HG03097 (cell line): ENCODE data around the gene FAM221A.
A peak's percentile ranks its signal among the peaks of the same experiment; 100 is the strongest.
"Not testable (repeated sequence)": the region's sequence is repeated elsewhere in the genome, so short reads cannot be mapped to it uniquely, and the experiment has no call there.

Experiments used
- ATAC-seq: cut with Tn5 transposase; IDR thresholded peaks from one replicate; pipeline ENCODE4 v1.9.1; 2021; ENCODE audit not compliant: unreplicated experiment, low FRiP score

FAM221A gene, protein sequence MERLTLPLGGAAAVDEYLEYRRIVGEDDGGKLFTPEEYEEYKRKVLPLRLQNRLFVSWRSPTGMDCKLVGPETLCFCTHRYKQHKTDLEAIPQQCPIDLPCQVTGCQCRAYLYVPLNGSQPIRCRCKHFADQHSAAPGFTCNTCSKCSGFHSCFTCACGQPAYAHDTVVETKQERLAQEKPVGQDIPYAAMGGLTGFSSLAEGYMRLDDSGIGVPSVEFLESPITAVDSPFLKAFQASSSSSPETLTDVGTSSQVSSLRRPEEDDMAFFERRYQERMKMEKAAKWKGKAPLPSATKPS

GRCh38 chr7:23679898-23680413 lies at the start of gene FAM221A:
Gene FAM221A (plus strand): TSS chr7:23680199. CDS start chr7:23680219, 20 bp downstream.
- ATAC-seq: peak; percentile 94

DNA sequence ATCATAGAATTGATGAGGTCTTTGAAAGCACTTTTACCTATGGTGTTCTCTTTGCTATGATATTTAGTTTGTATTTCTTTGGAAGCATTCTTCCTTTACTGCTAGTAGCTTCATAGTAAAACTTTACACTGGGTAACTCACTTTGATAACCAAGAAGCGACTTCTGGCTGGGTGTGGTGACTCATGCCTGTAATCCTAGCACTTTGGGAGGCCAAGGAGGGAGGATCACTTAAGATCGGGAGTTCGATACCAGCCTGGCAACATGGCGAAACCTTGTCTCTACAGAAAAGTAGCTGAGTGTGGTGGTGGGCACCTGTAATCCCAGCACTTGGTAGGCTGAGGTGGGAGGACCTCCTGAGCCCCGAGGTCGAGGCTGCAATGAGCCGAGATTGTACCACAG lies 46.6 kb upstream of the FAM221A start:
- ATAC-seq: no peak

DNA sequence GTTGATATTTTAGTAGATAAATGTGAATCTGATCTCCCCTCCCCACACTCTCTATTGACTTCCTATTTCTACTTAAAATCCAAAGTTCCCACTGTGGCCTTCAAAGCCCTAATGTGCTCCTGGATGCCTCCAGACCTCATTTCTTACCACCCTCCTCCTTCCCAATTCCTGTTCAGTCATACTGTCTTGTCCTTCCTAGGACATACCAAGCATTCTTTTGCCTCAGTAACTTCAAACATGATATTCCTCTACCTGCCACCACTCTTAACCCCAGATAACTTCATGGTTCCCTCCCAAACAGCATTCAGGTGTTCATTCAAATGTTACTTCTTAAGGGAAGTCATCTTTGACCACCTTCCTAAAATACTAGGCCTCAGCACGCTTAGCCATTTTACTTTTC lies 34.2 kb upstream of the FAM221A start:
- ATAC-seq: no peak

- ATAC-seq: no peak
These were observed 26.1 kb upstream of the FAM221A start for GRCh38 chr7:23653942-23654341.

- ATAC-seq: no peak
These were observed 25.5 kb upstream of the FAM221A start for GRCh38 chr7:23654508-23654907.

DNA sequence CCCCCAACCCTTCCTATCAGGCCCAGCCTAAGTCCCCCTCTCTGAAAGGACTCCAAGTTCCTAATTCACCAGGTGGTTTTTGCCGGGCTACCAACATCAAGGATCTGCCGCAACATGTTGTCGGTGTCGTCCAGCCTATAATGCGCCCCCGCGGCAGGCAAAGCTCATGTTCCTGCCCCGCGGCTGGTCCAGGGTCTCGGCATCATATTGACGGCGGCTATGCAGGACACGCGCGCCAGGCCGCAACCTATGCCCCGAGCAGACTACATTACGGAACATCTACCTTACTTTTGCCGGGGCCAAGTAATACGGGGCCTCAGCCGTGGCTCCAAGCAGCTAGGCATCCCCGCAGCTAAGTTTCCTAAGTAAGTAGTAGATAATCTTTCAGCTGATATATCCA lies 24.6 kb upstream of the FAM221A start:
- ATAC-seq: no peak

DNA sequence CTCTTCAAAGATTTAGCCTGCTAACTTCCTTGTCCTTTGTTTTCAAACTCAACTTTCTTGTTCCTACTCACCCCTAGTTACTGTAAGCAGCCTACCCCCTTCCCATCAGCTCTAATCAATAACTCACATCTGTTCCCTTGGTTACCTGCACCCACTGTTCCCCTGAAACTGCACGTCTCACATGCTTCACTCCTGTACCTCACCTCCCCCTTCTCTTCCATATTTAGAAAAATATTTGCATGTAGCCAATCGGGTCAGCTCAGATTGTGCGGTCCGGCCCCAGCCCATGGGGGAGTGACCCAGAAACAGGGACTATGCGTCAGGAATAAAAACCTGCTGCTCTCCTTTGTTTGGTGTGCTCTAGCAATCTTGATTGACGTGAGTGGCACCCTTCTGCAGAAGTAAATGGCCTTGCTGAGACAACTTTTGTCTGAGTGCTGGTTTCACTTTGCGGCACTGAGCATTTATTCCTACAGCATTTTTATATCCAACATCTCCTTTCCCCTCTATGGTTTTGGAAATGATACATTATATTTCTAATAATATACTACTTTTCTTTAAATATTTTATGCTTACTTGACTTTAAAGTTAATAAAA lies 21.1 kb upstream of the FAM221A start:
- no peak for ATAC-seq

DNA sequence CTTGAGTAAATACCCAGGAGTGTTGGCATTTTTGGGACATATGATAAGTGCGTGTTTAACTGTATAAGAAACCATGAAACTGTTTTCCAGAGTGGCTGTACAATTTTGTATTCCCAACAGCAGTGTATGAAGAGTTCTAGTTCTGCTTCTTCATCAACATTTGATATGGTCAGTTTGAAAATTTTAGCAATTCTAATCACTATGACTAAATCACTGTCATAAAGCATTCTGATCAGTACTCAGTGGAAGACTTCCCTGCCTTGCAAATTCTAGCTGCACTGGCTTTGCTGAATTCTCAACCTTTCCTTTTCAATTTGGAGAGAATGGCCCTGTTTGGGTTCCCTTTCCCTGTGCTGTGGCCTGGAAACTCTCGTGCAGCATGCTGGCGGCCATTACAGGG lies 18.6 kb upstream of the FAM221A start:
- ATAC-seq: no peak

DNA sequence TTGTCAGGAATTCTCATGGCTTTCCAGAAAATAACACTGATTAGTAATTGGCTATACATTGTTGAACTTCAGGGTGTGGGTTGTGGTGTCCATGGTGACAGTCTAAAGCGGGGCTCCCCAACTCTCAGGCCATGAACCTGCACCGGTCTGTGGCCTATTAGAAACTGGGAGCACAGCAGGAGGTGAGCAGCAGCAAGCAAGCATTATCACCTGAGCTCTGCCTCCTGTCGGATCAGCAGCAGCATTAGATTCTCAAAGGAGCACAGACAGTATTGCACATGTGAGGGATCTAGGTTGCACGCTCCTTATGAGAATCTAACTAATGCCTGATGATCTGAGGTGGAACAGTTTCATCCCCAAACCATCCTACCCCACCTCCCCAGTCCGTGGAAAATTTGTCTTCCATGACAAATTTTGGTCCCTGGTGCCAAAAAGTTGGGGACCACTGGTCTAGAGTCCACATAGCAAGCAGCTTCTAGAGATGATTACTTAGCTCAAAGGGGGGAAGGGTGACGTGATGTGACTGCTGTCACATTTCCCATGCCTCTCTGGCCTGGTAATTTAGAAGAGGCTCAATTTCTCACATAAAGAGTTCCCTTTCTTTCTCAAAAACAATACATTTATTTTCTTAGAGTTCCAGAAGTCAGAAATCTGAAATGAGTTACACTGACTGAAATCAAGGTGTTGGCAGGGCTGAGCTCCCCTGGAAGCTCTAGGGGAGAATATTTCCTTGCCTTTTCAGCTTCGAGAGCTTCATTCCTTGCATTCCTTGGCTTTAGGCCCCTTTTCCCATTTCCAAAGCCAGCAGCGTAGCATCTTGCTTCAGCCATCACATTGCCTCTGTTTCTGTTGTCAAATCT lies 17.6 kb upstream of the FAM221A start:
- no peak for ATAC-seq

DNA sequence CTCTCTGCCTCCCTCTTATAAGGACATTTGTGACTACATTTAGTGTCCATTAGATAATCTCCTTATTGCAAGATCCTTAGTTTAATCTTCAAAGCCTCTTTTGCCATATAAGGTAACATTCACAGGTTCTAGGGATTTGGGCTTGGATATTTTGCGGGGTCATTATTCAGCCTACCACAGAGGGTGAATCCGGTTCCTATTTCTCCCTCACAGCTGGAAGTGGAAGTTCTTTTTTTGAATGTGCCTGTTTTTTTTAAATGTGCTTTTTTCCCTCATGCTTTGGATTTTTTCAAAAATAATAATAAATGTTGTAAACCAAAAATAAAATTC lies 17.1 kb upstream of the FAM221A start:
- no peak for ATAC-seq

DNA sequence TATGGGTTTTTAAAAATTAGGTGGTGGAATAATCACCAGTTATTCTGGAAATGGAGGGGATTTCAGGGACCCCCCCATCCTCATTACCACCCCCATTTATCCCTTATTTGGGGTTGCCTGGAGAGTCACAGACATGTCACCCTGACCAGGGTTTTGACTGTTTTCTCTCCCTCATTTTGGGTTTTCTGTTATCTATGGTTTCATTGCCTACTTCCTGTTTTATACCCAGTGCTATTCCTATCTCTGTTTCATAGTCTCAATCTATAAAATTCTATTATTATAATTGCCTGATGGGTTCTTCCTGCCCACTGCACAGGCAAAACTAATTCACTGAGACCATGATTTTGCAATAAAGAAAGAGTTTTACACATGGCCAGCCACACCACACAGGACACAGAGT lies 15.9 kb upstream of the FAM221A start:
- ATAC-seq: no peak

- ATAC-seq: no peak
These were observed 8.0 kb upstream of the FAM221A start for GRCh38 chr7:23672033-23672432.

- peak; percentile 41 for ATAC-seq
These were observed 711 bp downstream of the FAM221A start for GRCh38 chr7:23680414-23681405.

- ATAC-seq: not testable (repeated sequence)
These were observed 4.0 kb downstream of the FAM221A start for GRCh38 chr7:23684041-23684440.

DNA sequence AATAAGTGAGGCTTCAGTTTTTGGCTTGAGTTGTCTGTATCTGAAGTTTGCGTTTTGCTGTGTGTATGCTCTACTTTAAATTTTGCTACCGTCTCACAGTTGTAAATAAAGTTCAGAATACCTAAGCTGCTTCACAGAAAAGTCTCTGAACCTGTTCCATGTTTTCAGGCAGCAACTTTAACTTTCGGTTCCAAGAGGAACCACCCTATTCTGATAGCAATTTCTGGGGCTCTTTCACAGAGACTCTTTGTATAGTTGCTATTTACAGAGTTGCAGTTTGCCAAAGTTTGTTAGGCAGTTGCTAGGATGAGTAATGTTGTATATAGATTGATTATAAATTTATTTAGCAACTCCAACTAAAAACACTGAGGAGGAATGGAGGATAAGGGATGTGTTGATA lies 5.7 kb downstream of the FAM221A start:
- ATAC-seq: no peak

DNA sequence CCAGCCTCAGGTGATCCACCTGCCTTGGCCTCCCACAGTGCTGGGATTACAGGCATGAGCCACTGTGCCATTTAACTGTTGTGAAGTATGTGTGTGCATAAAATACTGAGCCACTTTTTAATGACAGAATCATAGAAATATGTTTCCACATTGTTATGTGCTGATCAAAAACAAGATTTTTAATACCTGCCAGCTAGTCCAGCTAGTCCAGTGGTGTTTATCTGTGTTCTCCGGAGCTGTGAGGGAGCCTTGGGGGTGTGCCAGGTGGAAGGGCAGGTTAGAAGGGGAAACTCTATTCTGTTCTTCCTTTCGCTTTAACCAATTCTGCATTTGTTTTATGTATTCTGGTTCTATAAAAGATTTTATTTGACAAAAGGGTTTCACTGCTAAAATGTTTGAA lies 7.0 kb downstream of the FAM221A start:
- no peak for ATAC-seq

- ATAC-seq: no peak
These were observed 9.2 kb downstream of the FAM221A start for GRCh38 chr7:23689165-23689564.

DNA sequence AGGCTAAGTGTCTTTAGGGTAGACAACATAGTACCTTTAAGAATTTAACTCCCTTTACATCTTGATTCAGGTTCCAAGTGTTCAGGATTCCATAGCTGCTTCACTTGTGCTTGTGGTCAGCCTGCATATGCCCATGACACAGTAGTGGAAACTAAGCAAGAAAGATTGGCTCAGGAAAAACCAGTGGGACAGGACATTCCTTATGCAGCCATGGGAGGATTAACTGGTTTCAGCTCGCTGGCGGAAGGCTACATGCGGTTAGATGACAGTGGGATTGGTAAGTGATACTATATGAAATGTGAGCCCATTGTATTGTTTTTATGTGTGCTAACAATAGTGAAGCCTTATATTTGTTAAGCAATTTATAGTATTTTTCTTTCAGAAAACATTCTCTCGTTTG lies 11.3 kb downstream of the FAM221A start:
- no peak for ATAC-seq

- no peak for ATAC-seq
These were observed 13.2 kb downstream of the FAM221A start for GRCh38 chr7:23693224-23693623.

- no peak for ATAC-seq
These were observed 17.0 kb downstream of the FAM221A start for GRCh38 chr7:23696916-23697441.
